A673 (cell line): ENCODE data around the gene NPAS1.

ENCODE experiments used
- CTCF ChIP-seq: fragments of 300-800, 200-600 bp; sonication (generic); conservative IDR thresholded peaks from 2 replicates; pipeline ENCODE4 v1.5.1; 2017; ENCODE audit warnings: low read depth, mild to moderate bottlenecking, antibody characterized with exemption, low read length, moderate library complexity, mixed read lengths
- EZH2 ChIP-seq: fragments of 200-600 bp; sonication (generic); IDR thresholded peaks from 2 replicates; pipeline ENCODE4 v1.6.1; 2017; ENCODE audit warnings: borderline replicate concordance, low read depth, mild to moderate bottlenecking, mixed read lengths, antibody characterized with exemption, low read length; ENCODE audit not compliant: poor library complexity, severe bottlenecking

GRCh38 chr19:47036097-47036651, 16.5 kb downstream of the NPAS1 start:
- TF ChIP-seq CTCF (no peak; the same call in 1 of the 2 replicates), EZH2 (no peak)
